ENCODE measurements around the gene RANBP3L.

DNA sequence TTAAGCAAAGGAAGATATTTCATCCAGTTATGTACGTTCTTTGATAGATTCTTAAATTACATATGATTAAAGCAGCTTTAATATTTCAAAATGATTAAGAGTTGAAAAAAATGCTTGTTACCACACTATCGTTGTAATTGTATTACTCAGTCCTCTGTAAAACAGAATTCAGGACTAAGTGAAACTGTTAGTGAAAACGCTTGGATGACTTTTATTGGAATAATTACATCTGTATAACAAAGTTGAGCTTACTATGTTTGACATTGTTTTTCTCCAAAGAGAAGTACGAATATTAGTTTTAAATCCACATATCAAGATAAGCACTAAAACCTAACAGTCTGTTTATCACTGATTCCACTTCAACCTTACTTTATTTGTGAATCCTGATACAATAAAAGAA, 51.3 kb downstream of the RANBP3L start:
- TF ChIP-seq POLR2A (IDR thresholded peaks at IDR 0.05; ENCODE audit: low read depth) (no peak), EP300 (IDR thresholded peaks at IDR 0.05) (no peak), POLR2AphosphoS5 (IDR thresholded peaks at IDR 0.05) (no peak)
- TF ChIP-seq, protein P1, sequence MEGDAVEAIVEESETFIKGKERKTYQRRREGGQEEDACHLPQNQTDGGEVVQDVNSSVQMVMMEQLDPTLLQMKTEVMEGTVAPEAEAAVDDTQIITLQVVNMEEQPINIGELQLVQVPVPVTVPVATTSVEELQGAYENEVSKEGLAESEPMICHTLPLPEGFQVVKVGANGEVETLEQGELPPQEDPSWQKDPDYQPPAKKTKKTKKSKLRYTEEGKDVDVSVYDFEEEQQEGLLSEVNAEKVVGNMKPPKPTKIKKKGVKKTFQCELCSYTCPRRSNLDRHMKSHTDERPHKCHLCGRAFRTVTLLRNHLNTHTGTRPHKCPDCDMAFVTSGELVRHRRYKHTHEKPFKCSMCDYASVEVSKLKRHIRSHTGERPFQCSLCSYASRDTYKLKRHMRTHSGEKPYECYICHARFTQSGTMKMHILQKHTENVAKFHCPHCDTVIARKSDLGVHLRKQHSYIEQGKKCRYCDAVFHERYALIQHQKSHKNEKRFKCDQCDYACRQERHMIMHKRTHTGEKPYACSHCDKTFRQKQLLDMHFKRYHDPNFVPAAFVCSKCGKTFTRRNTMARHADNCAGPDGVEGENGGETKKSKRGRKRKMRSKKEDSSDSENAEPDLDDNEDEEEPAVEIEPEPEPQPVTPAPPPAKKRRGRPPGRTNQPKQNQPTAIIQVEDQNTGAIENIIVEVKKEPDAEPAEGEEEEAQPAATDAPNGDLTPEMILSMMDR (IDR thresholded peaks at IDR 0.05) = no peak

All from esophagus muscularis mucosa (tissue), 4 donors.